ENCODE measurements around the gene MAGI1. TPM values are rescaled to one million over a fixed set of nuclear protein-coding genes. Genes with fewer than 3 reads are reported as not detected.

MAGI1 gene
- total RNA-seq, 1 donor from 2014 or later = 10.8 TPM

DNA sequence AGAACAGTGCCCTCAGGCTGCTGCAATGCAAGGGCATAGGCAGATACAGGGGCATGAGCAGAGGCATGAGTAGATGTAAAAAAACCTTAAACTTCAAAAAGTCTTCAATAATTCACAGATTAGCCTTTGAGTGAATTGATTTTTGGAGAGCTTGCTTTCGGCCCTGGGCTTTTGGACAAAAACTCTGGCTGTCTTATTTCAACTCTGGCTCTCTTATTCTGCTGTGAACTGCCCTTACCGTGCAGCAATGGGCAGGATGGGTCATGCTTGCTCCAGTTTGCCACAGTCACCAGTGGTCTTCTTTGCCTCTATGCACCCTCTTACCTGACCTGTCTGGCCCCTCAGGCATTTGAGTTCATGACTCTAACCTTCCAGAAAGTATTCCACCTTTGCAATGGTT lies 555.7 kb downstream of the MAGI1 start:
- peaks cover 1% of the 10 kb centered on the region for H3K9me3 Mint-ChIP-seq
- no peaks in the 10 kb centered on the region for H3K36me3 Mint-ChIP-seq (ENCODE audit: low read depth)

DNA sequence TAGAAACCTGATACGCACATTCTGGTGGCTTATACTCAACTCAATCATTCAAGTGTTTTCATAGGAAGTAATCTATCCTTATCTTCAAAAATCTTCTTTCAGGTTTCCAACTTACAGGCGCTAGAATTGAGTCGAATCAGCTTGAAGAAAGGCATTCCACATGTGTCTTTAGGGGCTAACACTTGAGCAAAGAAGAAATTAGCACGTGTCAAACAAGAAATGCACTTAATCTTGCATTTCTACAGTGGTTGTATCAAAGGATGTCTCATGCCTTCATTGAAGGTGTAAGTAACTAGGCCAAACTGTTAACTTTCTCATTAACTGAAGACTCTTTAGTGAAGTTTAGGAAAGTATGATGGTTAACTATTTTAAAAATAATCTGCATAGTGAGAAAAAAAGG lies 557.6 kb downstream of the MAGI1 start:
- Mint-ChIP-seq H3K27me3 (ENCODE audit: low read depth) (no peaks in the 10 kb centered on the region), H3K4me1 (ENCODE audit: low read depth) (no peaks in the 10 kb centered on the region), H3K27ac (no peak overlapping the region), H3K4me3 (ENCODE audit: low read depth) (no peak overlapping the region), H3K9me3 (no peaks in the 10 kb centered on the region), H3K36me3 (ENCODE audit: low read depth) (no peaks in the 10 kb centered on the region)
- intact Hi-C loops (cut with micrococcal nuclease) = no loop called here
- DNase-seq (ENCODE audit: low spot score) = no peak

More for the DNA sequence above, 555.7 kb downstream of the MAGI1 start:
- DNase-seq (ENCODE audit: low spot score) = no peak
- intact Hi-C loops (cut with micrococcal nuclease) = no loop called here
- H3K27me3 Mint-ChIP-seq (ENCODE audit: low read depth) = no peaks in the 10 kb centered on the region
- H3K4me3 Mint-ChIP-seq (ENCODE audit: low read depth) = no peak overlapping the region
- no peak overlapping the region for H3K27ac Mint-ChIP-seq
- no peaks in the 10 kb centered on the region for H3K4me1 Mint-ChIP-seq (ENCODE audit: low read depth)

DNA sequence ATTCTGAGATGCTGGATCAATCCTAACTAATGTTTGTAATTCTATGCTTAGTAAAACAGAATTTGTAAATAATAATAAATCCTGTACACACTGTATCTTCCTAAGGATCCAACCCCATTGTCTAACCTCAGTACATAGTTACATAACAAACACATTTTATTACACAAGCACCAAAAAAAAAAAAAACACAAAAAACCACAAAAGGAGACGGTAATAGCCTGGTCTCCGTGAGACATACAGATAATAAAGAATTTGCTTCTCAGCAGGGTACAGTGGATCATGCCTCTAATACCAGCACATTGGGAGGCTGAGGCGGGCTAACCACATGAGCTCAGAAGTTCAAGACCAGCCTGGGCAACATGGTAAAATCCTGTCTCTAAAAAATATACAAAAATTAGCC lies 558.7 kb downstream of the MAGI1 start:
- H3K36me3 Mint-ChIP-seq (ENCODE audit: low read depth) = no peaks in the 10 kb centered on the region

DNA sequence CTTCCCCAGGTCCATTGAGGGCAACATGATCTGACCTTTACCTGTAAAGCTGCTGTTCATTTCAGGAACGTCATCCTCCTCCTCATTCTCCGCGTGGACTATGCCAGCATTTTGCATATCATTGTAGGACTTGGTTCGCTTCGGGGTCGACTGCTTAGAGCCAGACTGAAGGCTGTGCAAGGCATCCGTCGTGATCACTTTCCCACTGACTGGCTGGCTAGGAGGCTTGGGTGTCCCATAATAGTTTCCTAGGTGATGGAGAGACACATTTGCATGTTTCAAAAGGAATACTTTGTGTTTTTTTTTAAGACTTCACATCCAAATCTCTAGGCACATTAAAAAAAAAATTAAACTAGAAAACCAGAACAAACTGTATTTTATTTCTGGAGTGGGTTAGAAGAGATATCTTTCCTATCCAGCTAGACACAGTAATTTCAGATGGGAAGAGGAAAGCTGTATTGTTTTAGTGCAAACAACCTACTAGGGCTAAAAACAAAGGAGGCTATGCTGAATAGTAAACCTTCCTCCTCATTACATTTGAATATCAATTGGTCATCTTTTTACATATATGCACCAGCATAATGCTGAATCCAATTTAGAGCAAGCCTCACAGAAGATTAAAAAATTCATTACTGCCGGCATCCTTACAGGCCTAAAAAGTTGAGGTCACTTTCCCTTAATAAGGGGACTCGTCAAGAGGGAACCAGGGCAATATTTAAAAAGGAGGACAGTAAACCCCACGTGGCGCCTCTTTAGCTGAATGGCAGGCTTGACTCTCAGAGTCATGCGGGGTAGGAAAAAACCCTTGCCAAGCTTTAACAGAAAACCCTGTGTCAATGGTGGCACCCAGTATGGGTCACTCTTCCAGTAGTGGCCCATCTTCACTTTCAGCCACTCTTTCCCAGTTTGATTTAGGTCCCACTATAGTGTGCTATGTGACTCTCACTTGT lies 559.9 kb downstream of the MAGI1 start:
- no peak for DNase-seq (ENCODE audit: low spot score)
- Mint-ChIP-seq H3K9me3 (no peaks in the 10 kb centered on the region), H3K27ac (no peak overlapping the region), H3K27me3 (ENCODE audit: low read depth) (no peaks in the 10 kb centered on the region), H3K4me3 (ENCODE audit: low read depth) (no peak overlapping the region), H3K36me3 (ENCODE audit: low read depth) (no peaks in the 10 kb centered on the region), H3K4me1 (ENCODE audit: low read depth) (no peaks in the 10 kb centered on the region)
- intact Hi-C loops (cut with micrococcal nuclease) = no loop called here

More for the DNA sequence above, 558.7 kb downstream of the MAGI1 start:
- Mint-ChIP-seq H3K9me3 (no peaks in the 10 kb centered on the region), H3K4me3 (ENCODE audit: low read depth) (no peak overlapping the region), H3K27ac (no peak overlapping the region), H3K27me3 (ENCODE audit: low read depth) (no peaks in the 10 kb centered on the region), H3K4me1 (ENCODE audit: low read depth) (no peaks in the 10 kb centered on the region)
- intact Hi-C loops (cut with micrococcal nuclease) = no loop called here
- no peak for DNase-seq (ENCODE audit: low spot score)

DNA sequence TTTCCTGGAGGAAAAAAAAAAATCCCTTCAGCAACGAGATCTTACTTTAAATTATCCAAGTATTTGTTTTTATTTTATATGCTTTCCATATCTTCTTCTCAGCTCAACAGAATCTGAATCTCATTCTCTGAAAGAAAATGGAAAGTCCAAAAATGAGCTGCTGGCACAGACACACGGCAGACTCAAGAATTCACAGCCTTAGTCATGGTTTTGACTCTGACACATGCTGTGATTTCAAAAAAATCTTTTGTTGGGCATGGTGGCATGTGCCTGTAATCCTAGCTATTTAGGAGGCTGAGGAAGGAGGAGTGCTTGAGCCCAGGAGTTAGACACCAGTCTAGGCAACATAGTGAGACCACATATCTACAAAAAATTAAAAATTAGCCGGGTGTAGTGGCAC lies 565.0 kb downstream of the MAGI1 start:
- H3K4me3 Mint-ChIP-seq (ENCODE audit: low read depth) = no peak overlapping the region

DNA sequence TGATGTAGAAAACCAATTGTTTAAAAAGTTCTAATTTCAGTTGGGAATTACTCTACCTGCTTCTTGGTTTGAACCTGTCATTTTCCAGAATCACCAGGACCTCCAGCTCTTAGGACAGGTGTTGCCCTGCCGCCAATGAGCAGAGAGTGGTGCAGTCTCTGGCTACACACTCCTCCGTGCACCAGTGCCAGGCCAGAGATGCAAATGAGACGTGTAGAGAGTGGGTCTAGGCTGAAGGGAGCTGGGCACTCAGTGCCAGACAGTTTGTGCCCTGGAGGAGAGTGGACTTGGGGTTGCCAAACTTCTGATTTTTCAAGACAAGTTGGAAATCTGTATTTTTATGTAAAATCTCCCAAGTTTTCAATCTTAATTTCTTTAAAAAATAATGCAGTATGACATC lies 566.2 kb downstream of the MAGI1 start:
- no peaks in the 10 kb centered on the region for H3K27me3 Mint-ChIP-seq (ENCODE audit: low read depth)
- no peaks in the 10 kb centered on the region for H3K36me3 Mint-ChIP-seq (ENCODE audit: low read depth)
- H3K9me3 Mint-ChIP-seq = peaks cover 4% of the 10 kb centered on the region
- no peak overlapping the region for H3K4me3 Mint-ChIP-seq (ENCODE audit: low read depth)
- DNase-seq (ENCODE audit: low spot score) = no peak
- no peaks in the 10 kb centered on the region for H3K4me1 Mint-ChIP-seq (ENCODE audit: low read depth)
- H3K27ac Mint-ChIP-seq = no peak overlapping the region
- intact Hi-C loops (cut with micrococcal nuclease) = no loop called here

More for the DNA sequence above, 565.0 kb downstream of the MAGI1 start:
- Mint-ChIP-seq H3K4me1 (ENCODE audit: low read depth) (no peaks in the 10 kb centered on the region), H3K36me3 (ENCODE audit: low read depth) (no peaks in the 10 kb centered on the region), H3K27me3 (ENCODE audit: low read depth) (no peaks in the 10 kb centered on the region), H3K27ac (no peak overlapping the region), H3K9me3 (no peaks in the 10 kb centered on the region)
- no peak for DNase-seq (ENCODE audit: low spot score)
- intact Hi-C loops (cut with micrococcal nuclease) = no loop called here

DNA sequence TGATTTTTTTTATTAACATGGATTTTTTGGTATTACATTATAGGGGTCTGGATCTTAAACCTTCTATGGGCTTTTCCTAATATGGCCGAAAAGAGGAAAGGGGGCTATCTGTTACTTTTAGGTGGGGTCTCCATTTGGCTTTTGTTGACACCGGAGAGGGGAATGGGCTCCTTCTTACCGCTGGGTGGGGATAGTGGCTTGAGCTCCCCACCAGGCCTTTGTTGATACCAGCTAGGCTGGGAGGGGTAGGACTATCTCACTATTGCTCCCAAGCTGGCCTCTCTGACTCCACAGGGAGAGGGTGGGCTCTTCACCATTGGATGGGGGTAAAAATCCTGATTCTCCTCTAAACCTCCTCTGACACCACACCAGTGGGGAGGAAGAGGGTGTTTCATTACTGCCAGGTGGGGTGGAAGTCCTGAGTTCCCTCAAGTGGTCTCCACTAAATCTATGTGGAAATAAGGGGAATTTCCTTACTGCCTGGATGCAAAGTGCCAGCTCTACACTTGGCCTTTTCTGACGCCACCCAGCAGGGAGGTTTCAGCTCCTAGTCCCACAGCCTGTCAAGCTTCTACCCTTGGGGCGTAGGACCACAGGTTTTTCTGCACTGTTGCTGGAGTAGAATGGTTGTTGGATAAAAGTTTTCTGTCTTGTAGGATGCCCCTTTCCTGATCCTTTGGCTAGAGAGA lies 572.3 kb downstream of the MAGI1 start:
- DNase-seq (ENCODE audit: low spot score) = no peak

DNA sequence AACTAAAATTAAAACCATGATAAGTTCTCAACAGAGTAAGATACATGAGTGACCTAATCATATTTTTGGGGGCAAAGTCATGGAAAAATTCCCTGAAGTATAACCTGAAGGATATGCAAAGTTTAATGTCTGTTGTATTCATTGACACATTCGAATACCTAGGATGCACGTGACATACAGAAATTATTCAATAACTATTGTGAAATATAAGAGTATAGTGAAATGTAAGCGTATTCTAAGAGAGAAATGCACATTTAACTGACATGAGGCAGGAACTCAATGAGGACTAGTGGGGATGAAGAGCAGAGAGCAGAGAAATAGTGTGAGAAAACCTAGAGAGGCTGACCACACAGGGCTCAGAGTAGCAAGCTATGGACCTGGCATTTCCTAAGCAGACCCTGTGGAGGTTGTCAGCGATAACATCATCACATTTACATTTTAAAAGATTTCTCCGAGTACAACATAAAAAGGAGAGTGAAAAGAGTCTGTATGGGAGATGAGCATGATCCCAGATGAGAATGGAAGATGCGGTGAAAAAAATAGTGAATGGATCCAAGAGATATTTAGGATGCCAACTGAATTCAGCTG lies 588.8 kb downstream of the MAGI1 start:
- intact Hi-C loops (cut with micrococcal nuclease) = no loop called here
- Mint-ChIP-seq H3K27me3 (ENCODE audit: low read depth) (no peaks in the 10 kb centered on the region), H3K27ac (no peak overlapping the region), H3K4me3 (ENCODE audit: low read depth) (no peak overlapping the region), H3K9me3 (peaks cover 6% of the 10 kb centered on the region), H3K36me3 (ENCODE audit: low read depth) (no peaks in the 10 kb centered on the region), H3K4me1 (ENCODE audit: low read depth) (no peaks in the 10 kb centered on the region)
- no peak for DNase-seq (ENCODE audit: low spot score)

More for the DNA sequence above, 572.3 kb downstream of the MAGI1 start:
- H3K4me1 Mint-ChIP-seq (ENCODE audit: low read depth) = no peaks in the 10 kb centered on the region
- H3K4me3 Mint-ChIP-seq (ENCODE audit: low read depth) = no peak overlapping the region
- no peaks in the 10 kb centered on the region for H3K36me3 Mint-ChIP-seq (ENCODE audit: low read depth)
- H3K9me3 Mint-ChIP-seq = peaks cover 31% of the 10 kb centered on the region
- no peaks in the 10 kb centered on the region for H3K27me3 Mint-ChIP-seq (ENCODE audit: low read depth)
- intact Hi-C loops (cut with micrococcal nuclease) = no loop called here
- H3K27ac Mint-ChIP-seq = no peak overlapping the region

DNA sequence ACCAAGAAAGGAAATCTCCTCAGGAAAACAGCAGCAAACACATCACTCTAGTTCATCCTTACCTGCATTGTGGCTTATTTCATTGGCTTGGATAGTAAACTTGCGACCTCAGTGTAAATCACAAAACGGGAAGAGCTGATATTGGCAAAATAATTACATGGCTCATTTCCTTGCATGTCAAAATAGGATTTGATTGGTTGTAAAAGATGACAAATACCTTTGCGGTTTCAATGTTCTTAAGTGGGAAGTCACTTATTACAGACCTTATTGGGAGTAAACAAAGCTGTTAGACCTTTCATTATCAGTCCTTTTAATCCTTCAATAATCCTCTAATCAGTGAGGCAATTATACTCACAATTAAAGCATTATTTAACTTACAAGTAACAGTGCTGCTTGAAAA lies 590.6 kb downstream of the MAGI1 start:
- intact Hi-C loops (cut with micrococcal nuclease) = no loop called here

DNA sequence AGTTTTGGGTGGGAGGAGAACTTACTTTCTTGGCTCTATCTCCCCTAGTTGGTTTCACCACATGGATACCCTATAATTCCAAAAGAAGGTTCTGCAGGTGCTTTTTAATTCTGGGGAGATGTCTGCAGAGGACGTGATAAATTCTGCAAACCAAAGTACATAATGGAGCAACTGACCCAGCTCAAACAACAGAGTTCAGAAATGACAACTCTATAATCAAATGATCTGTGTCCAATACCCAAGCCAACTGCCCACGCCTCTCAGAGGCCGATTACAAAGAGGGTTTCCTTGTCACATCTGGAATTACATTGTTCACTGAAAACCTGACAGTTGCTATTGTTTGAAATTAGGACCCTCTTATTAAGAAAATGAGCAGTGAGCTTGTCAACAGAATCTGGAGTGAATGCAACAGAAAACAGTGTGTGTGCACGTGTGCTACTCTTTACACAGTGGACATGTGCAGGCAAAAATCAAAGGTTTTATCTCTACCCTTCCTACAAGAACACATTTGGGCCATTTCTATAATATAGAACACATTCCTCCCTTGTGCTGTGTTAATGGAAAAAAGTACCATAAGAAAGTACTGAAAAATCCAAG lies 593.0 kb downstream of the MAGI1 start:
- DNase-seq (ENCODE audit: low spot score) = no peak
- peaks cover 3% of the 10 kb centered on the region for H3K9me3 Mint-ChIP-seq
- H3K27ac Mint-ChIP-seq = no peak overlapping the region
- H3K4me3 Mint-ChIP-seq (ENCODE audit: low read depth) = no peak overlapping the region
- no peaks in the 10 kb centered on the region for H3K36me3 Mint-ChIP-seq (ENCODE audit: low read depth)
- H3K4me1 Mint-ChIP-seq (ENCODE audit: low read depth) = no peaks in the 10 kb centered on the region
- intact Hi-C loops (cut with micrococcal nuclease) = no loop called here
- no peaks in the 10 kb centered on the region for H3K27me3 Mint-ChIP-seq (ENCODE audit: low read depth)

More for the DNA sequence above, 590.6 kb downstream of the MAGI1 start:
- Mint-ChIP-seq H3K27ac (no peak overlapping the region), H3K36me3 (ENCODE audit: low read depth) (no peaks in the 10 kb centered on the region), H3K9me3 (peaks cover 3% of the 10 kb centered on the region), H3K27me3 (ENCODE audit: low read depth) (no peaks in the 10 kb centered on the region), H3K4me1 (ENCODE audit: low read depth) (no peaks in the 10 kb centered on the region), H3K4me3 (ENCODE audit: low read depth) (no peak overlapping the region)
- DNase-seq (ENCODE audit: low spot score) = no peak

DNA sequence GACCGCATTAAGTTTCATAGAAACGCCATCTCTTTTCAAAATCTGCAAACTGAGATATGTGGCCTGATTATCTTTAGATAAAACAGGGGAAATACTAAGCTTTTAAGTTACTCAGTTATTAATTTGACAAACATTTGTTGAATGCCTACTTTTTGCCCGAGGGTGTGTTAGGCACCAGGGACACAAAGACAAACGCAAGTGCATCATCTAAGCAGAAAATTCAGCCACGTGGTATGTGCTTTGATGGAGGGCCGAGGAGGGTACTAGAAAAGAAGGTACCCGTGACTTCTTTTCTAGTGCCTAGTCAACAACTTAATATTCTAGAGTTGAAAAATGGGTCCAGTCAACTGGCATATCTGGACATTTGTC lies 594.3 kb downstream of the MAGI1 start:
- Mint-ChIP-seq H3K27ac (no peak overlapping the region), H3K4me1 (ENCODE audit: low read depth) (no peaks in the 10 kb centered on the region), H3K4me3 (ENCODE audit: low read depth) (no peak overlapping the region), H3K36me3 (ENCODE audit: low read depth) (no peaks in the 10 kb centered on the region), H3K27me3 (ENCODE audit: low read depth) (no peaks in the 10 kb centered on the region), H3K9me3 (peaks cover 3% of the 10 kb centered on the region)
- DNase-seq (ENCODE audit: low spot score) = no peak
- intact Hi-C loops (cut with micrococcal nuclease) = no loop called here

DNA sequence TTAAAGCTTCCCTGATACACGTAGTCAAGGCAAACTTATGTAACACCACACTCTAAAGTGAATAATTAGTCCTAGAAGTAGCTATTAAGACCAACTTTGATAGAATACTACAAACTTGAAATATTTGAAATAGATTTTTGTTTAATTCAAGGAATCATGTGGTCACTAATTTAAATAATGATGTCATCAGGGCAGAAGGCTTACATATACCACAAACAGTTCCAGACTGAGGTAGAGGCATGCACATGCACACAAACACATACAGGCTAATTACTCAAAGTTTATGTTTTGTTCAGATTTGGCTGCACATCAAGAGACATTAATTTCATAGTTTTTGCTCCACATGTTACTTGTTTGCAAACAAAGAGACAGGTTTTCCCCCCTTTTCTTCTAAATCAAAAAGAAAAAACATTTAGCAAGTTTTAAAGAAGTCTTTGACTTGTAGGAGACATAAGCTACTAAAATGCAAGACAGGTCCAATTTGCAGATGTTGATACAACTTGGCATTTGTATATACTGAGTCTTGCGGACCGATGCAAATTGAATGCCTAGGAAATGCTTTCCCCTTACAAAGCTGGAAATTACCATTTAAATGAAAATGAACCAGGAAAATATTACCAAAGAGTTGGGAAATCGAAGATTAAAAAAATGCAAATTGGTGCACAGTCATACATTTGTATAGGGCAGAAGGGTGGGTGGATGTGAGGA lies 594.8 kb downstream of the MAGI1 start:
- DNase-seq (ENCODE audit: low spot score) = no peak
- intact Hi-C loops (cut with micrococcal nuclease) = no loop called here
- H3K9me3 Mint-ChIP-seq = peaks cover 3% of the 10 kb centered on the region
- no peaks in the 10 kb centered on the region for H3K27me3 Mint-ChIP-seq (ENCODE audit: low read depth)
- H3K4me1 Mint-ChIP-seq (ENCODE audit: low read depth) = no peaks in the 10 kb centered on the region
- H3K36me3 Mint-ChIP-seq (ENCODE audit: low read depth) = no peaks in the 10 kb centered on the region
- H3K27ac Mint-ChIP-seq = no peak overlapping the region
- no peak overlapping the region for H3K4me3 Mint-ChIP-seq (ENCODE audit: low read depth)
